ENCODE measurements around the gene CEP250. TPM values are rescaled to one million over a fixed set of nuclear protein-coding genes. Genes with fewer than 3 reads are reported as not detected.

Gene CEP250
- total and polyA plus RNA-seq, 2 of the 4 experiments (the other 2 are of a cell fraction): 22.7 to 35.1 TPM

DNA sequence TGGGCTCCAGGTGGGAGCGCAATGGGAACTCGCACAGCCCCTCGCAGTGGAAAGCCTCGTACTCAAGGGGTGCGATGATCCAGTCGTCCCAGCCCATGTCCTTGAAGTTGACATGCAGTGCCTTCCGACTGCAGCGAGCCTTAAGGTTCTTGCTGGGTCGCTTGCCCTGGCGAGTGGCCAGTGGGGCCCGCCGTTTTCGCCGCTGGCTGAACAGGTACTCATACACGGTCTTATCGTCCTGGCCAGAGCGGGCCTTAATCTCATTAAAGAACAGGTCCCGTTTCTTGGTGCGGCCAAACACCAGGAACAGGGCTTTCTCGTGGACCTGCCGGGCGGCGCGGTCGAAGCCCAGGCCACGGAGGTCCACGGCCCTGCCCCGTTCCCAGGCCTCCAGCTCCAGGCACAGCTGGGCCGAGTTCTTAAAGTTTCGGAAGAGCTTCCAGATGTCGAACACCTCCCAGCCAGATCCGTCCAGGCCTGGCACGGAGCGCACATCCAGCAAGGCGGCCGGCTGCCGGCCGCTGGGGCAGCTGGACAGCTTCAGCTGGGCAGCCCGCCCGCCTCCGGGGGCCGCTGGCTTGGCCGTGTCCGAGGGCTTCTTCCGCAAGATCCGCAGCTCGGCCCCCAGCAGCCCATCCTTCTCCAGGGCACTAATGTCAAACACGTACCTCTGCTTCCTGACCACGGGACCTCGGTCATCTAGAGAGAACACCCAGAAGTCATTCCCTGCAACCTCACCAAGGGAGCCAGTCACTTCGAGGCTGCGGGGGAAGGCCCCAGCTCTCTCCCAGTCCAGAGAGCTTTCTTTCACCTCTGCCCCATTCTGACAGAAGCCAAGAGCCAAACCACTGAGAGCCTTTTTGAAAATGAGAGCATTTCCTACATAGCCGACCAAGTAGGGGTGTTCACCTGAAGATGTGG is 21.1 kb upstream of the CEP250 start:
- Histone ChIP-seq H3K9me3 (ENCODE audit: control insufficient read depth, insufficient read depth, low read length) (no peaks in the 10 kb centered on the region), H3K18ac (ENCODE audit: low read depth, low read length) (no peak overlapping the region), H2BK5ac (ENCODE audit: low read depth, low read length, poor library complexity, severe bottlenecking) (no peak overlapping the region), H3K79me1 (ENCODE audit: low read depth in 1 of 2, low read length in 2 of 2) (peaks cover 0 to 10% of the 10 kb centered on the region in 2 experiments; a peak in 2 of 4 replicates), H3K4me1 (ENCODE audit: control insufficient read depth, insufficient read depth, low read length) (peaks cover 13% of the 10 kb centered on the region), H3K36me3 (ENCODE audit: control insufficient read depth, insufficient read depth, low read length) (peaks cover 2% of the 10 kb centered on the region; the same call in 1 of the 2 replicates), H3K23ac (ENCODE audit: low read depth, low read length) (no peak overlapping the region), H4K8ac (ENCODE audit: low read depth in 2 of 2, low read length in 2 of 2) (no peak overlapping the region), H2BK15ac (ENCODE audit: low read depth, low read length) (no peak overlapping the region), H4K91ac (ENCODE audit: insufficient read depth, low read depth, low read length) (peak overlapping the region; percentile 9; the same call in 1 of the 2 replicates), H2BK20ac (ENCODE audit: low read depth, low read length) (no peak overlapping the region; the same call in 1 of the 2 replicates), H3K27ac (ENCODE audit: insufficient read depth, low read length) (no peak overlapping the region), H4K5ac (ENCODE audit: low read depth, low read length) (no peak overlapping the region), H3K9me1 (ENCODE audit: insufficient read depth, low read length) (peaks cover 14% of the 10 kb centered on the region; the same call in 1 of the 2 replicates), H2AK5ac (ENCODE audit: low read depth, low read length) (peak overlapping the region; percentile 63; the same call in 1 of the 2 replicates), H3K4me2 (ENCODE audit: low read depth, low read length) (no peak overlapping the region), H3K27me3 (ENCODE audit: control insufficient read depth, insufficient read depth, low read length) (no peaks in the 10 kb centered on the region), H2AFZ (replicated peaks; ENCODE audit: low read length, poor library complexity) (peak overlapping the region; percentile 34), H3K56ac (ENCODE audit: extremely low read depth, insufficient read depth, low read length) (no peak overlapping the region), H2AK9ac (replicated peaks; ENCODE audit: low read depth, low read length, poor library complexity) (peak overlapping the region; percentile 73), H2BK120ac (ENCODE audit: low read depth, low read length) (no peak overlapping the region), H3K9ac (ENCODE audit: low read depth, low read length) (no peak overlapping the region), H4K20me1 (ENCODE audit: insufficient read depth, low read length) (no peaks in the 10 kb centered on the region), H3K14ac (replicated peaks; ENCODE audit: low read depth, low read length) (no peak overlapping the region), H3K4me3 (ENCODE audit: insufficient read depth, low read depth, low read length) (no peak overlapping the region), H3K4ac (ENCODE audit: low read depth, low read length) (no peak overlapping the region)
- intact Hi-C loops (cut with micrococcal nuclease): loop anchor here (10.0 kb wide), 3 partner anchors 80 to 600 kb away; partner anchors contain the start of gene MMP24OS
- ATAC-seq (ENCODE audit: low read depth) (no peak), DNase-seq (no peak)
- 72% methylated on average over 30 of the region's 53 CpGs; no CpG with 5 or more reads in 1 of the 2 experiments for WGBS, 2 experiments (ENCODE audit: extremely low coverage in 2 of 2, insufficient read length in 1 of 2)
- dilution Hi-C loops (cut with HindIII; ENCODE audit: low sequenced_read_pairs, unreplicated experiment): no loop called here
- POLR2A ChIA-PET (ENCODE audit: unreplicated experiment): no interaction called here
- CTCF ChIA-PET: no interaction called here
- no TSS peak for BruUV-seq (replicated peaks)
- TF ChIP-seq, protein P1, sequence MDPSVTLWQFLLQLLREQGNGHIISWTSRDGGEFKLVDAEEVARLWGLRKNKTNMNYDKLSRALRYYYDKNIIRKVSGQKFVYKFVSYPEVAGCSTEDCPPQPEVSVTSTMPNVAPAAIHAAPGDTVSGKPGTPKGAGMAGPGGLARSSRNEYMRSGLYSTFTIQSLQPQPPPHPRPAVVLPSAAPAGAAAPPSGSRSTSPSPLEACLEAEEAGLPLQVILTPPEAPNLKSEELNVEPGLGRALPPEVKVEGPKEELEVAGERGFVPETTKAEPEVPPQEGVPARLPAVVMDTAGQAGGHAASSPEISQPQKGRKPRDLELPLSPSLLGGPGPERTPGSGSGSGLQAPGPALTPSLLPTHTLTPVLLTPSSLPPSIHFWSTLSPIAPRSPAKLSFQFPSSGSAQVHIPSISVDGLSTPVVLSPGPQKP (IDR thresholded peaks at IDR 0.05; ENCODE audit: borderline replicate concordance, low read depth, low read length): no peak
- TF ChIP-seq CHD1 (IDR thresholded peaks at IDR 0.05; ENCODE audit: low read depth, low read length) (no peak), MAZ (IDR thresholded peaks at IDR 0.05; ENCODE audit: borderline replicate concordance, low read depth, low read length) (no peak), MXI1 (IDR thresholded peaks at IDR 0.05; ENCODE audit: borderline replicate concordance, low read depth, low read length) (no peak), SMC3 (IDR thresholded peaks at IDR 0.05; ENCODE audit: low read depth, low read length) (no peak), CEBPB (IDR thresholded peaks at IDR 0.05; ENCODE audit: low read depth, low read length) (no peak), FOS (IDR thresholded peaks at IDR 0.05; ENCODE audit: low read depth, low read length) (no peak), RCOR1 (IDR thresholded peaks at IDR 0.05; ENCODE audit: insufficient replicate concordance, low read length) (no peak)
- in situ Hi-C loops (cut with MboI; ENCODE audit: low sequenced_read_pairs): loop anchor here (5.0 to 25.0 kb wide), 3 partner anchors 127 to 597 kb away; partner anchors contain the start of genes EDEM2 and NCOA6
